SK-N-MC (cell line): ENCODE results near the gene RPP25L.

Experiments
- DNase-seq: peaks from one replicate; pipeline ENCODE4 v3.0.0-alpha.2; 2011; ENCODE audit warnings: low read depth, low spot score
- H3K27ac ChIP-seq: fragments of 200-600 bp; sonication (generic); 2 replicates; pipeline ENCODE4 v1.5.1; 2016; ENCODE audit warnings: mixed run types
- H3K36me3 ChIP-seq: fragments of 200-600 bp; sonication (generic); 2 replicates; pipeline ENCODE4 v1.6.1; 2017; ENCODE audit warnings: antibody characterized with exemption, low read length, mixed read lengths; ENCODE audit not compliant: insufficient read depth
- H3K4me3 ChIP-seq: fragments of 200-600 bp; sonication (generic); 2 replicates; pipeline ENCODE4 v1.5.1; 2016
- H3K9ac ChIP-seq: fragments of 200-600 bp; sonication (generic); 2 replicates; pipeline ENCODE4 v1.8.0; 2017; ENCODE audit warnings: mixed run types, mixed read lengths; ENCODE audit not compliant: insufficient read length
- H3K9me3 ChIP-seq: fragments of 200-600 bp; sonication (generic); 2 replicates; pipeline ENCODE4 v1.6.1; 2017; ENCODE audit warnings: low read depth, mild to moderate bottlenecking, antibody characterized with exemption, low read length, moderate library complexity, mixed read lengths
- EZH2 ChIP-seq: fragments of 200-600 bp; sonication (generic); IDR thresholded peaks from one replicate; pipeline ENCODE4 v1.6.1; 2017; ENCODE audit warnings: antibody characterized with exemption
- FOXP2 ChIP-seq: optimal IDR thresholded peaks from 2 replicates; pipeline ENCODE3; 2011; ENCODE audit warnings: mild to moderate bottlenecking, moderate library complexity; ENCODE audit not compliant: insufficient read depth; ENCODE audit errors: extremely low read length, control extremely low read depth
- POLR2AphosphoS5 ChIP-seq: IDR thresholded peaks from 2 replicates; pipeline ENCODE4 v1.6.1; 2012; ENCODE audit warnings: mild to moderate bottlenecking, low read depth, low read length, borderline replicate concordance

Gene RPP25L

GRCh38 chr9:34633851-34634550 lies 22.1 kb upstream of the RPP25L start:
- H3K36me3 ChIP-seq, result peaks cover 13% of the 10 kb centered on the region; the same call in 1 of the 2 replicates
- TF ChIP-seq POLR2AphosphoS5, result peak; percentile 68
- TF ChIP-seq EZH2, result no peak
- no peak for TF ChIP-seq FOXP2
- no peak overlapping the region for H3K9ac ChIP-seq
- H3K27ac ChIP-seq, result no peak overlapping the region
- DNase-seq, result no peak
- H3K4me3 ChIP-seq, result no peak overlapping the region
- H3K9me3 ChIP-seq, result no peaks in the 10 kb centered on the region

- H3K9ac ChIP-seq, result no peak overlapping the region
- no peaks in the 10 kb centered on the region for H3K9me3 ChIP-seq
- TF ChIP-seq FOXP2, result no peak
- no peak for TF ChIP-seq EZH2
- no peak for TF ChIP-seq POLR2AphosphoS5
- peaks cover 13% of the 10 kb centered on the region; the same call in 1 of the 2 replicates for H3K36me3 ChIP-seq
- H3K27ac ChIP-seq, result no peak overlapping the region
- H3K4me3 ChIP-seq, result no peak overlapping the region
- DNase-seq, result no peak
Measured at GRCh38 chr9:34633166-34633565, 21.3 kb upstream of the RPP25L start.

- Histone ChIP-seq H3K9ac (no peak overlapping the region), H3K4me3 (no peak overlapping the region), H3K36me3 (peaks cover 8% of the 10 kb centered on the region; the same call in 1 of the 2 replicates), H3K9me3 (no peaks in the 10 kb centered on the region), H3K27ac (no peak overlapping the region)
- TF ChIP-seq EZH2 (no peak), POLR2AphosphoS5 (no peak), FOXP2 (no peak)
- DNase-seq, result no peak
Measured at GRCh38 chr9:34630402-34631154, 18.7 kb upstream of the RPP25L start.

DNA sequence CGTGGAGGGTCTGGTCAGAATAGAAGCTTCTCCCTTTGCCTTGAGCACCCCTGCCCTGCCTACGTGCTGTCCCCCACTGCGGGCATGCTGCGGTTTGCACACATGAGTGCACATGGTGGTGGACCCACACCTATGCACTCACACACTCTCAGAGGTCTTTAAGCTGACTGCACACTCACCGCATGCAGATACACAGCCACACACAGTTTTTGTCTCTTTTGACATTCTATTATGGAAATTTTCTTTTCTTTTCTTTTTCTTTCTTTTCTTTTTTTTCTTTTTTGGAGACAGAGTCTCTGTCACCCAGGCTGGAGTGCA lies 17.6 kb upstream of the RPP25L start:
- no peaks in the 10 kb centered on the region for H3K36me3 ChIP-seq
- no peak overlapping the region for H3K9ac ChIP-seq
- no peak for TF ChIP-seq FOXP2
- TF ChIP-seq EZH2, result no peak
- no peak for TF ChIP-seq POLR2AphosphoS5
- H3K9me3 ChIP-seq, result no peaks in the 10 kb centered on the region
- H3K27ac ChIP-seq, result no peak overlapping the region
- no peak for DNase-seq
- H3K4me3 ChIP-seq, result no peak overlapping the region

DNA sequence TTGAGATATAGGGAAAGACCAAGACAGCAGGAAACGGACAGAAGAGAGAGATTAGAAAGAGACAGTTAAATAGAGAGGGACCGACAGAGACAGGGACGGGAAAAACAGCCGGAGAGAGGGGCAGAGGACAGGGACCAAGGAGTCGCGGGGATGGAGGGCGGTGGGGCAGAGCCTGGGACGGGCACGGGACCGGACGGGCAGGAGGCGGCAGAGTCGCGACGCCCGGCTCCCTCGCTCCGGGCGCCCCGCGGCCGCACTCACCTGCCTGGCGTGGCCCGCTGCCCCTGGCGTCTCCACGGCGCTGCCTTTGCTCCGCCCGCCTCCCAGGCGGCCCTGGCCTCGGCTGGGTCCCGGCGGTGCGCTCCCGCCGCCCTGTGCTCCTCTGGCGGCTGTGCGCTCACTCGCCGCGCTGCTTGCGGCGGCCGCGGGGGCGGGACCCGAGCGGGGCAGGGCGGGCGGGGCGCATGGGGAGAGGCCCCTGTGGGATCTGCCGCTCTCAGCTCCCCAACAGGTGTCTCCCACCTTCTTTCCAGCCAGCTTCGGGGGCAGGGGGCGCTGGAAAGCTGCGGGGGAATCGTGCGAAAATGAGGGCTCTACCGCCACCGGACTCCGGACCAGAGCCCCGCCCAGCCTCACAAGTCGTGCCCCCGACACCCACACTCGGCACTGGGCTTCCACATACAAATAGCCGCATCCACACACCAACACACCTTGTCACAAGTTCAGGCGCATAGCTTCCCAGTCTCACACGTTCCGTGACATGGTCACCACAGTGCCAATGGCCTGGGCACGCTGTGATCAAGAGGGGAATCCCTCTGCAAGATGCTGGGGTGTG lies 17.0 kb upstream of the RPP25L start, which contains the start of gene ARID3C:
TSS of gene ARID3C (minus strand) at position 411 of the 835 bp plus-strand sequence. CDS start 1,052 bp downstream, outside the sequence.
- H3K9me3 ChIP-seq, result no peaks in the 10 kb centered on the region
- no peak for TF ChIP-seq FOXP2
- TF ChIP-seq EZH2, result no peak
- TF ChIP-seq POLR2AphosphoS5, result no peak
- no peak within 1 kb of the TSS for H3K9ac ChIP-seq
- no peaks in the 10 kb centered on the region for H3K36me3 ChIP-seq
- peak within 1 kb of the TSS; percentile 18; the same call in 1 of the 2 replicates for H3K4me3 ChIP-seq
- H3K27ac ChIP-seq, result no peak within 1 kb of the TSS
- no peak for DNase-seq

- no peak overlapping the region for H3K9ac ChIP-seq
- H3K9me3 ChIP-seq, result no peaks in the 10 kb centered on the region
- 0 out of 2 replicates have a peak overlapping the region, but pooled peaks have one; percentile 18 for H3K4me3 ChIP-seq
- TF ChIP-seq POLR2AphosphoS5 (no peak), EZH2 (peak; percentile 81), FOXP2 (no peak)
- no peaks in the 10 kb centered on the region for H3K36me3 ChIP-seq
- no peak overlapping the region for H3K27ac ChIP-seq
- no peak for DNase-seq
Measured at GRCh38 chr9:34627716-34628655, 16.1 kb upstream of the RPP25L start.

DNA sequence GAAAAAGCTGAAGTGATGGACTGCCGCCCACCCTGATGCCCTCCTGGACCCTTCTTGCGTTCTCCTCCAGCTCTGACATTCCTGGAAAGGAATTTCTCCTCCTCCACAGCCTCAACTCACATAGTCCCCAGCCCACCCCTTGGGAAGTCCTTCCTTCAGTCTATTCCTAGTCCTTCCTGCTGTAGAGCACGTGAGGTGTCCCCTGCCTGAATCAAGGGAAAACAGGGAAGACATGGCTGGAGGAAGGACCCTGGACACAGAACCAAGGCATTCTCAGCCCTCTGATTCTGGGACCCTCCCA lies 13.2 kb upstream of the RPP25L start:
- no peak overlapping the region for H3K27ac ChIP-seq
- DNase-seq, result no peak
- no peaks in the 10 kb centered on the region for H3K36me3 ChIP-seq
- no peaks in the 10 kb centered on the region for H3K9me3 ChIP-seq
- H3K4me3 ChIP-seq, result no peak overlapping the region
- TF ChIP-seq POLR2AphosphoS5, result no peak
- no peak for TF ChIP-seq FOXP2
- H3K9ac ChIP-seq, result no peak overlapping the region
